NCI-H2107 treated with DMSO at 0.1 percent for 48 hours (cell line): Measurements from ENCODE around the gene TRIM5.
"Not testable (repeated sequence)": the region's sequence is repeated elsewhere in the genome, so short reads cannot be mapped to it uniquely, and the experiment has no call there.

Experiments used
- DNase-seq: peaks from one replicate; lab custom pipeline; 2025; ENCODE audit not compliant: unreplicated experiment; lab: John Stamatoyannopoulos, UW

TRIM5 gene

GRCh38 chr11:5684646-5685362 lies at the start of gene TRIM5:
TSS of gene TRIM5 (minus strand) at chr11:5685074. CDS start at chr11:5680177, 4,897 bp downstream.
- no peak for DNase-seq

GRCh38 chr11:5727691-5728090 lies 42.8 kb upstream of the TRIM5 start:
- DNase-seq = no peak

GRCh38 chr11:5726351-5726750 lies 41.5 kb upstream of the TRIM5 start:
- no peak for DNase-seq

- no peak for DNase-seq
Observed at GRCh38 chr11:5722622-5723021, 37.7 kb upstream of the TRIM5 start.

GRCh38 chr11:5719703-5720495 lies 35.0 kb upstream of the TRIM5 start:
- DNase-seq = no peak

GRCh38 chr11:5716518-5716917 lies 31.6 kb upstream of the TRIM5 start:
- not testable (repeated sequence) for DNase-seq

- DNase-seq = no peak
Observed at GRCh38 chr11:5713695-5714094, 28.8 kb upstream of the TRIM5 start.

GRCh38 chr11:5712507-5712906 lies 27.6 kb upstream of the TRIM5 start:
- no peak for DNase-seq

- no peak for DNase-seq
Observed at GRCh38 chr11:5705688-5706087, 20.8 kb upstream of the TRIM5 start.

- DNase-seq = no peak
Observed at GRCh38 chr11:5703741-5704536, 19.1 kb upstream of the TRIM5 start.

- DNase-seq = no peak
Observed at GRCh38 chr11:5701055-5701577, 16.2 kb upstream of the TRIM5 start.

GRCh38 chr11:5700421-5701054 lies 15.7 kb upstream of the TRIM5 start:
- no peak for DNase-seq

- DNase-seq = no peak
Observed at GRCh38 chr11:5698281-5698680, 13.4 kb upstream of the TRIM5 start.

GRCh38 chr11:5696210-5696609 lies 11.3 kb upstream of the TRIM5 start:
- DNase-seq = no peak

GRCh38 chr11:5695580-5695979 lies 10.7 kb upstream of the TRIM5 start:
- DNase-seq = no peak

- DNase-seq = no peak
Observed at GRCh38 chr11:5694642-5695041, 9.8 kb upstream of the TRIM5 start.

- DNase-seq = no peak
Observed at GRCh38 chr11:5691964-5692361, 7.1 kb upstream of the TRIM5 start.

- DNase-seq = not testable (repeated sequence)
Observed at GRCh38 chr11:5691238-5691963, 6.5 kb upstream of the TRIM5 start.

- no peak for DNase-seq
Observed at GRCh38 chr11:5690736-5691135, 5.9 kb upstream of the TRIM5 start.

- no peak for DNase-seq
Observed at GRCh38 chr11:5690216-5690615, 5.3 kb upstream of the TRIM5 start.
